ENCODE measurements around the gene HLA-DQA1. TPM values are rescaled to one million over a fixed set of nuclear protein-coding genes. Genes with fewer than 3 reads are reported as not detected.
A peak's percentile ranks its signal among the peaks of the same experiment; 100 is the strongest.
"Not testable (repeated sequence)": the region's sequence is repeated elsewhere in the genome, so short reads cannot be mapped to it uniquely, and the experiment has no call there.

The HLA-DQA1 gene
- total and polyA plus RNA-seq, 8 donors, result 1.1 to 16.2 (median 6.4) TPM; not detected in 3

DNA sequence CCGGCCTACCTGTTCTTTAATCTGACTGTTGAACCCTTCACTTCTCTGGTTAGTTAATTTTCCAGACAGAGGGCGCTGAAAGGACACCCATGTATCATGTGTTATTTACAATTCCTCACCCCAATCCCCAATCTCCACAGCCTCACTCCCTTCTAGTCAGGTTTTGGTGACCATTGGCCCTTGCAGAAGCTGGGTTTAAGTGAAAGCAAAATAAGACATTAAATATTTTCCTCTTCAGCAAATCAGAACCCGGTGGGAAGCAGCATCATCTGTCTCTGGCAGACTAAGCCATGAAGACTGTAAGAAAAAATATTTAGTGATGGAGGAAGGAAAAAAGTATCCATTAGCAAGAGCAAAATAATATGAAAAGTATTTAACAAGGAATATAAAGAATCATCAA lies 9.4 kb upstream of the HLA-DQA1 start:
- no peaks in the 10 kb centered on the region for H3K36me3 ChIP-seq
- intact Hi-C loops (cut with DNase I; ENCODE audit: low total_unique reads), result no loop called here
- no peaks in the 10 kb centered on the region for H3K9me3 ChIP-seq
- no peaks in the 10 kb centered on the region for H3K4me1 ChIP-seq
- DNase-seq, result peak; percentile 47 to 54
- no peaks in the 10 kb centered on the region for H3K27me3 ChIP-seq
- no peak overlapping the region for H3K4me3 ChIP-seq
- TF ChIP-seq, protein P1, sequence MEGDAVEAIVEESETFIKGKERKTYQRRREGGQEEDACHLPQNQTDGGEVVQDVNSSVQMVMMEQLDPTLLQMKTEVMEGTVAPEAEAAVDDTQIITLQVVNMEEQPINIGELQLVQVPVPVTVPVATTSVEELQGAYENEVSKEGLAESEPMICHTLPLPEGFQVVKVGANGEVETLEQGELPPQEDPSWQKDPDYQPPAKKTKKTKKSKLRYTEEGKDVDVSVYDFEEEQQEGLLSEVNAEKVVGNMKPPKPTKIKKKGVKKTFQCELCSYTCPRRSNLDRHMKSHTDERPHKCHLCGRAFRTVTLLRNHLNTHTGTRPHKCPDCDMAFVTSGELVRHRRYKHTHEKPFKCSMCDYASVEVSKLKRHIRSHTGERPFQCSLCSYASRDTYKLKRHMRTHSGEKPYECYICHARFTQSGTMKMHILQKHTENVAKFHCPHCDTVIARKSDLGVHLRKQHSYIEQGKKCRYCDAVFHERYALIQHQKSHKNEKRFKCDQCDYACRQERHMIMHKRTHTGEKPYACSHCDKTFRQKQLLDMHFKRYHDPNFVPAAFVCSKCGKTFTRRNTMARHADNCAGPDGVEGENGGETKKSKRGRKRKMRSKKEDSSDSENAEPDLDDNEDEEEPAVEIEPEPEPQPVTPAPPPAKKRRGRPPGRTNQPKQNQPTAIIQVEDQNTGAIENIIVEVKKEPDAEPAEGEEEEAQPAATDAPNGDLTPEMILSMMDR (IDR thresholded peaks at IDR 0.05), result no peak
- WGBS, 5 donors, result 21 to 75% (median 28%) methylated on average over 3 of the region's 3 CpGs
- H3K27ac ChIP-seq, result peak overlapping the region in 1 of 5 donors; percentile 42

DNA sequence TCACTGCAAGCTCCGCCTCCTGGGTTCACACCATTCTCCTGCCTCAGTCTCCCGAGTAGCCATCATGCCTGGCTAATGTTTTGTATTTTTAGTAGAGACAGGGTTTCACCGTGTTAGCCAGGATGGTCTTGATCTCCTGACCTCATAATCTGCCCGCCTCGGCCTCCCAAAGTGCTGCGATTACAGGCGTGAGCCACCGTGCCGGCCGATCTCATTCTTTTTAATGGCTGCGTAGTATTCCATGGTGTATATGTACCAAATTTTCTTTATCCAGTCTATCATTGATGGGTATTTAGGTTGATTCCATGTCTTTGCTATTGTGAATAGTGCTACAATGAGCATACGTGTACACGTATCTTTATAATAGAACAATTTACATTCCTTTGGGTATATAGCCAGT lies 7.4 kb upstream of the HLA-DQA1 start:
- H3K36me3 ChIP-seq; DNase-seq; H3K27me3 ChIP-seq; intact Hi-C loops (cut with DNase I; ENCODE audit: low total_unique reads); H3K27ac ChIP-seq; H3K9me3 ChIP-seq; H3K4me3 ChIP-seq; H3K4me1 ChIP-seq: not testable (repeated sequence)
- WGBS, 5 donors, result 70 to 96% (median 81%) methylated on average over 2 to 13 of the region's 13 CpGs

DNA sequence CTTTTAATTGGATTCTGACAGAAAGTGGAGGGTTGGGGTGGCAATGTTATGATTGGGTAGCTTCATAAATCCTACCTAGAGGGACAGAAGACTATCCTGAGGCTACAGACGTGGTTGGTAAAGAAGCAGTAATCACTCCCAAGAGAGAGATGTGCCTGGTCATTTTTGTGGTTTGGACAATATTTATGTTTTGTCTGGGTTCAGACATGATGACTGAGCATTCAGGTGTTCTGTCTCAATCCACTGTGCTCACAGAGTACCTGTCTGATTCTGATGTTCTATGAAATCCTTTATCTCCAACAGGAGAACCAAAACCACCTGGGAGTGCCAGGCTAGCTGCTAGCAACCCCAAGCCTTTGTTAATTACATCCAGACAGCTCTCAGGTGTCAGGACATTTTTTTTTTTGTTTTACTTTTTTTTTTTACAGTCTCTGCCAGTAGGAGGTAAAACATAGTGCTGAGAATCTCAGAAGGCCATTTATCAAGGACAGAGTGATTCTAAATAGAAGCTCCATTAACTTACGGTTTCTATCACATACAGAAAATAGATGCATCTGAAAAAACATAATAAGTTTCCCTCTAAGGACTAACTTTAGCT lies 1.6 kb upstream of the HLA-DQA1 start:
- TF ChIP-seq POLR2AphosphoS5 (IDR thresholded peaks at IDR 0.05), result no peak
- no peaks in the 10 kb centered on the region for H3K4me1 ChIP-seq
- no peaks in the 10 kb centered on the region for H3K36me3 ChIP-seq
- intact Hi-C loops (cut with DNase I; ENCODE audit: low total_unique reads), result no loop called here
- 15 to 52% (median 29%) methylated on average over 2 of the region's 2 CpGs for WGBS, 5 donors
- no peak overlapping the region for H3K4me3 ChIP-seq
- H3K9me3 ChIP-seq, result no peaks in the 10 kb centered on the region
- no peak for DNase-seq
- peaks cover 0 to 13% (median 0%) of the 10 kb centered on the region in 3 donors for H3K27me3 ChIP-seq
- no peak overlapping the region for H3K27ac ChIP-seq

DNA sequence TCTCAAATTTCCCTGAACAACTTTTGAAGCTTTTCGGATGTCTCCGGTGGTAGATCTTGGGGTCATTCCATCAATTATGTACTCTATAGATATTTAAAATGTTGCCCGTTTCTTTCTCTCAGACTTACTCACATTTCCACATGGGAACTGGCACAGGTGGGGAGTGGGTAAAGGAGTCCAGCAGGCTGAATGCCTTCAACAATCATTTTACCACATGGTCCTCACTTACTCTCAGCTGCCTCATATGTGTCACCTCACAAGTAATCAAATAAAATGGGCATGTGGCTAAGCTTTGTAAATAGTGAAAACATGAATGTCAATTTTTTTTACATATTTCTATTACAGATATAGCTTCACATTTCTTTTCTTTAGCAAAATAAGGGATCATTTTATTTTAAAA lies 677 bp downstream of the HLA-DQA1 start:
- Histone ChIP-seq H3K27ac (no peak overlapping the region), H3K36me3 (no peaks in the 10 kb centered on the region), H3K27me3 (peaks cover 0 to 13% (median 0%) of the 10 kb centered on the region in 3 donors), H3K4me3 (no peak overlapping the region), H3K9me3 (no peaks in the 10 kb centered on the region), H3K4me1 (no peaks in the 10 kb centered on the region)
- intact Hi-C loops (cut with DNase I; ENCODE audit: low total_unique reads), result no loop called here
- DNase-seq, result no peak
- WGBS, 5 donors, result 31 to 89% (median 78%) methylated on average over 3 of the region's 3 CpGs
- TF ChIP-seq, protein P1 (IDR thresholded peaks at IDR 0.05), result no peak
- TF ChIP-seq EP300 (IDR thresholded peaks at IDR 0.05), result no peak

DNA sequence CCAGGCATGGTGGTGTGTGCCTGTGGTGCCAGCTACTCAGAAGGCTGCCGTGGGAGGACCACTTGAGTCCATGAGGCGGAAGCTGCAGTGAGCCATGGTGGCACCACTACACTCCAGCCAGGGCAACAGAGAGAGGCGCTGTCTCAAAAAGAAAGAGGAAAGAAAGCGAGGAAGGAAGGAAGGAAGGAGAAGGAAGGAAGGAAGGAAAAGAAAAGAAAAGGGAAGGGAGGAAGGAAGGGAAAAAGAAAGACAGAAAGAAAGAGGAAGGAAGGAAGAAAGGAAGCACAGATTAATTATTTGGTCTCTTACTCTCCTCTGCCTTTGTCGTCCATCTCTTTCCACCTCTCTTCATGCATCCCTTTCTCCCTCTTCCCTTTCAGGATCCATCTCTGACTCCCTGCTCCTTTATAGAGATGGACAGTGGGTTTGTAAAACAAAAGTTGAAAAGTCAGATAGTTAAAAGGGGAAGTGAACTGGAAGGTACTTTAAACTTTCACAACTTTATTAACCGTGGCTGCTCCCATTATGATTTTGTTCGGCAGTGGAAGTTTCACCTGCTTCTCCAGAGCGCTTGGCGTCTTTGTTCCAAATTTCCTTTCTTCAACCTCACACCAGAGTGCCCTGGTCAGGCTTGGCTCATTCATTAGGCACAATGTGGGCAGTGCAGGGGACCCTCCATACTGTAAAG lies 1.5 kb downstream of the HLA-DQA1 start:
- no peak for DNase-seq
- Histone ChIP-seq H3K4me3 (no peak overlapping the region), H3K27me3 (peaks cover 0 to 13% (median 0%) of the 10 kb centered on the region in 3 donors), H3K4me1 (no peaks in the 10 kb centered on the region), H3K36me3 (no peaks in the 10 kb centered on the region), H3K27ac (no peak overlapping the region), H3K9me3 (no peaks in the 10 kb centered on the region)
- 24 to 77% (median 62%) methylated on average over 3 to 9 of the region's 9 CpGs for whole genome bisulfite sequencing, 5 donors
- intact Hi-C loops (cut with DNase I; ENCODE audit: low total_unique reads), result no loop called here
- no peak for TF ChIP-seq POLR2A (IDR thresholded peaks at IDR 0.05)
- TF ChIP-seq EP300 (IDR thresholded peaks at IDR 0.05), result no peak
- TF ChIP-seq, protein P1 (IDR thresholded peaks at IDR 0.05), result no peak
- TF ChIP-seq POLR2AphosphoS5 (IDR thresholded peaks at IDR 0.05), result no peak

Data from stomach (tissue), 9 donors.